Thyroid gland (tissue), 4 donors: ENCODE measurements around the gene RELL2.

Experiments used
- POLR2A ChIP-seq, 2 donors: fragments of 450-650 bp; IDR thresholded peaks; one replicate each; pipeline ENCODE4 v1.6.1; 2017; ENCODE audit warnings: antibody characterized with exemption in 2 of 2, mild to moderate bottlenecking in 2 of 2, moderate library complexity in 1 of 2
- TF ChIP-seq, protein P1 (sequence below), 6 experiments: fragments of 200-600 bp in 3 of 6; fragments of 450-650 bp in 3 of 6; sonication (generic) in 3 of 6; IDR thresholded peaks; one replicate each; pipeline ENCODE4 v1.5.1; 2016 to 2019; ENCODE audit warnings: antibody characterized with exemption in 6 of 6, mild to moderate bottlenecking in 2 of 6, inconsistent platforms in 1 of 6, moderate library complexity in 1 of 6

DNA sequence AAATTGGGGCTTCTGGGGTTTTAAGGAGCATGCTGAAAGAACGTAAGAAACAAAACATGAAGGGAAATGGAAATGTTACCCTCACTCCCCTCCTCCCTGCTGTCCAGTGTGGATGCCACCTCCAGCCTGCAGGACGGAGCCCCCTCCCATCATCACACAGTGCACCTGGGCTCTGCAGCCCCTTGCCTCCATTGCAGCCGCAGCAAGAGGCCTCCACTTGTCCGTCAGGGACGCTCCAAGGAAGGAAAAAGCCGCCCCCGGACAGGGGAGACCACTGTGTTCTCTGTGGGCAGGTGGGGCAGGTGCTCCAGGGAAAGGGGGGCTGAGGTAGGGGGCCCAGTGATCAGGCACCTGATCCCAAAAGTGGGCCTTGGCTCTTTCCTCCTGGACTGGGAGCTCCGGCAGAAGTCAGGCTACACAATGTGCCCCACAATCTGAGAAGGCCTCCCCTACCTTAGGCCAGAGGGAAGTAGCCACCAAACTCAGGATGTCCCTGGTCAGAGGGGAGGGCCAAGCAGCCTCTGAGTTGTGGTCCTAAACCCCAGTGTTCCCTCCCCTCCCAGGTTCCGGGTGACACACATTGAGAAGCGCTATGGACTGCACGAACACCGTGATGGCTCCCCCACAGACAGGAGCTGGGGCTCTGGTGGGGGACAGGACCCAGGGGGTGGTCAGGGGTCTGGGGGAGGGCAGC lies 2.7 kb downstream of the RELL2 start:
- TF ChIP-seq, protein P1, sequence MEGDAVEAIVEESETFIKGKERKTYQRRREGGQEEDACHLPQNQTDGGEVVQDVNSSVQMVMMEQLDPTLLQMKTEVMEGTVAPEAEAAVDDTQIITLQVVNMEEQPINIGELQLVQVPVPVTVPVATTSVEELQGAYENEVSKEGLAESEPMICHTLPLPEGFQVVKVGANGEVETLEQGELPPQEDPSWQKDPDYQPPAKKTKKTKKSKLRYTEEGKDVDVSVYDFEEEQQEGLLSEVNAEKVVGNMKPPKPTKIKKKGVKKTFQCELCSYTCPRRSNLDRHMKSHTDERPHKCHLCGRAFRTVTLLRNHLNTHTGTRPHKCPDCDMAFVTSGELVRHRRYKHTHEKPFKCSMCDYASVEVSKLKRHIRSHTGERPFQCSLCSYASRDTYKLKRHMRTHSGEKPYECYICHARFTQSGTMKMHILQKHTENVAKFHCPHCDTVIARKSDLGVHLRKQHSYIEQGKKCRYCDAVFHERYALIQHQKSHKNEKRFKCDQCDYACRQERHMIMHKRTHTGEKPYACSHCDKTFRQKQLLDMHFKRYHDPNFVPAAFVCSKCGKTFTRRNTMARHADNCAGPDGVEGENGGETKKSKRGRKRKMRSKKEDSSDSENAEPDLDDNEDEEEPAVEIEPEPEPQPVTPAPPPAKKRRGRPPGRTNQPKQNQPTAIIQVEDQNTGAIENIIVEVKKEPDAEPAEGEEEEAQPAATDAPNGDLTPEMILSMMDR (IDR thresholded peaks at IDR 0.05), result no peak
- no peak for TF ChIP-seq POLR2A (IDR thresholded peaks at IDR 0.05)
